ENCODE data around the gene CDK14. TPM values are rescaled to one million over a fixed set of nuclear protein-coding genes. Genes with fewer than 3 reads are reported as not detected.

Gene CDK14
- total RNA-seq, 4 donors from 2014 or later, result 0.18 to 74.3 (median 7.3) TPM

DNA sequence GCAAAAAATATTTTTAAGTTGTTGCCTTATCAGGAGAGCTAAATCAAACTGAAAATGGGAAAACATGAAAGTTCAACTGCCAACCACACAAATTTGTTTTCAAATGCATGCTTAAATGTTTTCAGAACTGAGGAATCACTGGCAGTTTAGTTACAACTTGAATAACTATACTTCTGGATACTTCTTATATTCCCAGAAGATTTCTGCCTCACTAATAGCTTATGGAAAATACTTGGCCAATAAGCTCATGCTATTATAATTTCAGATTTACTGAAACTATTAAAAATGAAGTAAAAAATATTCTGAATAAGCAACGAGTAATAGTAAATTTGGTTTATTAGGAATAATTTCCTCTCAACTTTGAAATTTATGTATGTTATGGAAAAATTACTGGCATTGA lies 222.2 kb downstream of the CDK14 start:
- Histone ChIP-seq H3K27me3 (no peaks in the 10 kb centered on the region), H3K27ac (no peak overlapping the region), H3K4me3 (no peak overlapping the region), H3K36me3 (no peaks in the 10 kb centered on the region), H3K9me3 (no peaks in the 10 kb centered on the region), H3K4me1 (no peaks in the 10 kb centered on the region)
- no peak for DNase-seq
- no peak for TF ChIP-seq POLR2A (IDR thresholded peaks at IDR 0.05)
- TF ChIP-seq, protein P1, sequence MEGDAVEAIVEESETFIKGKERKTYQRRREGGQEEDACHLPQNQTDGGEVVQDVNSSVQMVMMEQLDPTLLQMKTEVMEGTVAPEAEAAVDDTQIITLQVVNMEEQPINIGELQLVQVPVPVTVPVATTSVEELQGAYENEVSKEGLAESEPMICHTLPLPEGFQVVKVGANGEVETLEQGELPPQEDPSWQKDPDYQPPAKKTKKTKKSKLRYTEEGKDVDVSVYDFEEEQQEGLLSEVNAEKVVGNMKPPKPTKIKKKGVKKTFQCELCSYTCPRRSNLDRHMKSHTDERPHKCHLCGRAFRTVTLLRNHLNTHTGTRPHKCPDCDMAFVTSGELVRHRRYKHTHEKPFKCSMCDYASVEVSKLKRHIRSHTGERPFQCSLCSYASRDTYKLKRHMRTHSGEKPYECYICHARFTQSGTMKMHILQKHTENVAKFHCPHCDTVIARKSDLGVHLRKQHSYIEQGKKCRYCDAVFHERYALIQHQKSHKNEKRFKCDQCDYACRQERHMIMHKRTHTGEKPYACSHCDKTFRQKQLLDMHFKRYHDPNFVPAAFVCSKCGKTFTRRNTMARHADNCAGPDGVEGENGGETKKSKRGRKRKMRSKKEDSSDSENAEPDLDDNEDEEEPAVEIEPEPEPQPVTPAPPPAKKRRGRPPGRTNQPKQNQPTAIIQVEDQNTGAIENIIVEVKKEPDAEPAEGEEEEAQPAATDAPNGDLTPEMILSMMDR (IDR thresholded peaks at IDR 0.05), result no peak

DNA sequence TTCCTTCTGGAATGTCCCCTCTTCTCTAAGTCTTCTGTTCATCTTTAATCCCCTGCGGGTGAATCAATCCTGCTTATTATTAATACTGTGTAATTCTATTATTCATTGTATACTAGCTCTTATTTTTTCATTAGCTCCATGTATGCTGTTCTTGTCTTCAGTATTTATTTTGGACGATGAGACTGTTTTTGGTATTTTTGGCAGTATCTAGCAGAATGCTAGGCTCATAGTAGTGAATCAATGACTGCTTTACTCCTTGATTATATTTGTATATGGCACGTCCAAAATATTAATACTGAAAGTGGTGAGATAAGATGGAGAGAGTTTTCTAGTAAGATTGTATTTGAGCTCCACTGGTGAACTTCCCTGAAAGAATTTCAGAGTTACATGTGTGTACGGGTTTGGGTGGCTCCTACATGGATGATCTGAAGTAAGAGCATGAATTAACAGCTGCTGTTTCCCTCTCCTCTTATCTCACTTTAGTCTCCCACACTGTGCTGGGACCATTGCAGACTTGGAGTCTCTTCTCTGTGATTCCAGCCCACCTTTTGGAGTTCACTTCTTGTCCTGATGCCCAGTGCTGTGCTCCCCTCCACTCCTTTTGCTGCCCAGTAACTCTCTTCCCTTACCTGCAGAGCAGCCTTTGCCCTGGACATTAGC lies 226.0 kb downstream of the CDK14 start:
- Histone ChIP-seq H3K27me3 (no peaks in the 10 kb centered on the region), H3K4me1 (no peaks in the 10 kb centered on the region), H3K36me3 (no peaks in the 10 kb centered on the region), H3K9me3 (no peaks in the 10 kb centered on the region), H3K4me3 (no peak overlapping the region), H3K27ac (no peak overlapping the region)
- TF ChIP-seq, protein P1 (IDR thresholded peaks at IDR 0.05), result no peak
- no peak for TF ChIP-seq POLR2A (IDR thresholded peaks at IDR 0.05)
- DNase-seq, result no peak

DNA sequence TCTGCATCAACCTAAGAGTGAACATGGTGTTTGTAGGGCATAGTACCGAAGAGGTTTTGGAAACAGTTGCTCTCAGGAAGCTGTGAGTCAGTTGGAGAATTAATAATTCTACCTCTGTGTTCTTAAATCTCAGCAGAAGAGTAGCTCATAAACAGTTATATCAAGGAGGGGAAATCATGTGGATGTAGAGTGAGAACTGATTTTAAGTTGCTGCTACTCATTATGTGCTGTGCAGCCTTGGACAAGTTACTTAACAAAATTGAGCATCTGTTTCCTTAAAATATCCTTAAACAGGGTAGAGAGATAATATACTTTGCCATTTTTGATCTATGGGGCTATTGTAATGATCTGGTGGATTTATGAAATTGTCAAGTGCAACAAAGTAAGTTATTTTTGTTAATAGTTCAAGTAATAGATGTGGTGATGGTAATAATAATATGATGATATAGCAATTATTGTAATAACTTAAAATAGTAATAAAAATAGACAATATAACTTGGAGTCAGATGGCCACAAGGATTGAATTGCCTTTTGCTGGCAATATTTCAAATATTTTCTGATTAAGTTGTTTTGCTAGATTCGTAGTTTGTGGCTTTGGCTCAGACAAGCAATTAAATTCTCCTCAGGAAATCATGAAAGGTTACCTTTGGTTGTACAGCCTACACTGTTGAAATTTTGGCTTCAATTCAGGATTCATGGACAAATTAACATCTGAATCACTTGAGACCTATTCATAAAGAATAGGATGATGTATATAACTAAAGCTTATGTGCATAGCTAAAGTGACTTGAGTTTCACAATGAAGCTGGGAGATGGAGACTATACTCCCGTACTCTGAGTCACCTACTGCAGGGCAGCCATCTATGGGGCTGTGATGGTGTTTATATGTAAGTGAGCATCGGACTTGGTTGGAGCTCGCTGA lies 228.5 kb downstream of the CDK14 start:
- no peak for DNase-seq
- Histone ChIP-seq H3K36me3 (no peaks in the 10 kb centered on the region), H3K4me1 (no peaks in the 10 kb centered on the region), H3K27ac (no peak overlapping the region), H3K27me3 (no peaks in the 10 kb centered on the region), H3K4me3 (no peak overlapping the region), H3K9me3 (no peaks in the 10 kb centered on the region)
- TF ChIP-seq, protein P1 (IDR thresholded peaks at IDR 0.05), result no peak
- TF ChIP-seq POLR2A (IDR thresholded peaks at IDR 0.05), result no peak

DNA sequence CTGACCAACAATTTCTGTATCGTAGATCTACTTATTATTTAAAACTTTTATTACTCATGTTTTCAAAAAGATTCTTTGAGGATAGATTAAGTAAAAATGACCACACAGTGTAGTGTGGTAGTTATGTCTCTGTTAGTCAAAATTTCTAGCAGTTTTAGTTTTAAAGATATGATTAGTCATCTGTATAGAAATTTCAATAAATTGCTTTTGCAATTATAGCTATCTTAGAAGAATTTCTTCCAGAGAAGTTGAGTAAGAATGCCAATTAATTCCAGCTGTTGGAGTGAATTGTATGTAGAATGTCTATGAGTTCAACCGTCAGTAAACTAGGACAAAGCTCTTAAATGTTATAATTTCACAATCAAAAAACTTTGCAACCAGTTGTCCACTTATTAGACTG lies 229.7 kb downstream of the CDK14 start:
- Histone ChIP-seq H3K36me3 (no peaks in the 10 kb centered on the region), H3K27ac (no peak overlapping the region), H3K9me3 (no peaks in the 10 kb centered on the region), H3K27me3 (no peaks in the 10 kb centered on the region), H3K4me3 (no peak overlapping the region), H3K4me1 (no peaks in the 10 kb centered on the region)
- no peak for DNase-seq
- TF ChIP-seq, protein P1 (IDR thresholded peaks at IDR 0.05), result no peak
- TF ChIP-seq POLR2A (IDR thresholded peaks at IDR 0.05), result no peak

DNA sequence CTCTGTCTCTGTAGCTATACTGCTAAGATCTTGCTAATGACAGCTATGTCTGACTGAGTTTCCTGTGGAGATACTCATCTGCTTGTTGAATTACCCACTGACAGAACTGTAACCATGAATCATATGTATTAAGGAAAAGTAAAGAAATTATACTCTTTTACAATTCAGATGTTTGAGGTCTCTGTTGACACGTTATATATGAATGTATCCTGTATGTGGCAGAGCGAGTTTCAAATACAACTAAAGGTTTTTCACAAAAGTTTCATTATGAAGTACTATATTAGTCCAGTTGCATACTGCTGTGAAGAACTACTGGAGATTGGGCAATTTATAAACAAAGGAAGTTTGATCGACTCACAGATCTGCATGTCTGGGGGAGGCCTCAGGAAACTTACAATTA lies 232.5 kb downstream of the CDK14 start:
- Histone ChIP-seq H3K27me3 (no peaks in the 10 kb centered on the region), H3K27ac (no peak overlapping the region), H3K4me3 (no peak overlapping the region), H3K9me3 (no peaks in the 10 kb centered on the region), H3K36me3 (no peaks in the 10 kb centered on the region), H3K4me1 (no peaks in the 10 kb centered on the region)
- TF ChIP-seq POLR2A (IDR thresholded peaks at IDR 0.05), result no peak
- TF ChIP-seq, protein P1 (IDR thresholded peaks at IDR 0.05), result no peak
- no peak for DNase-seq
